Measurements from ENCODE around the gene ROR2.
A peak's percentile ranks its signal among the peaks of the same experiment; 100 is the strongest.
"Not testable (repeated sequence)": the region's sequence is repeated elsewhere in the genome, so short reads cannot be mapped to it uniquely, and the experiment has no call there.

The ROR2 gene

DNA sequence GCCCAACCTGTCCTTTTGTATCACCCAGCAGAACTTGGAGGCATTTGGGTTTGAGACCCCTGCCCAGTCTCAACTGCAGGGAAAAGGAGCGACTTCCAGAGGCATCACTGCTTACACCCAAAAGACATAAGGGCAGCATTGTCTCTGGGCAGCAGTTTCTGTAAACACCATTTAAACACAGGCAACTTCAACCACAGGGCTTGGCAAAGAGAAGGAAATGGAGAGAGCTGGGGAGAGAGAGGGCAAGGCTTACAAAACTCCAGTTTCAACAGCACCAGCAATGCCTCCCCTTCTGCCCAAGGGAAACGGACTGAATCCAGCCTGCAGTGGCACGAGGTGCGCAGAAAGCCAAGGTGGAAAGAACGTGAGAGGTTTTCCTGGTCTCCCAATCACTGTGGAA lies 147.6 kb downstream of the ROR2 start:
- FAIRE-seq (no peak), DNase-seq (ENCODE audit: low spot score) (no peak)

DNA sequence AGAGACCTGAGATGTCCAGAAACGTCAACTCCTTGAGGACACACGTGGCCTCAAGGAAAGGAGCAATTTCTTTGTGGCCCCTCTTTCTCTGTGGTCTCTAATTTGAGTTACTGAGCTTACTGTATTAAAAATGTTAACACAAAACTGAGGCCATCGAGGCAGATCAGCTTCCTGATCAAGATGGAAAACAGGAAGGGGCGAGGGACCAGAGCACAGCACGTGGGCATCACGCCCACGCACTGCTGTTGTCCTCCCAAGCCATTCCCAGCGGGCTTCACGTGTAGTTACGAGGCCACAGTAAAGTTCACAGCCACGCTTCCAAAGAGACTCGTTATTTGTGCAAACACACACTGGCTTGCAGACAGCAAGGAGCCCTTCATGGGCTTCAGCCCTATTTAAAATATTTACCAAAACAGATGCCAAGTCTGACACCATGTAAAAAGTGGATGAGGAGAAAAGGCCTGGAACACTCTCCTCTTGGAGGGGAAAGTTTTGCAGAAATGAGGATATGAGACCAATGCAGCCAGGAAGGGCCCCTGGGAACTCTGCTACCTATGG lies 149.5 kb downstream of the ROR2 start:
- DNase-seq (ENCODE audit: low spot score) (no peak), FAIRE-seq (no peak)

DNA sequence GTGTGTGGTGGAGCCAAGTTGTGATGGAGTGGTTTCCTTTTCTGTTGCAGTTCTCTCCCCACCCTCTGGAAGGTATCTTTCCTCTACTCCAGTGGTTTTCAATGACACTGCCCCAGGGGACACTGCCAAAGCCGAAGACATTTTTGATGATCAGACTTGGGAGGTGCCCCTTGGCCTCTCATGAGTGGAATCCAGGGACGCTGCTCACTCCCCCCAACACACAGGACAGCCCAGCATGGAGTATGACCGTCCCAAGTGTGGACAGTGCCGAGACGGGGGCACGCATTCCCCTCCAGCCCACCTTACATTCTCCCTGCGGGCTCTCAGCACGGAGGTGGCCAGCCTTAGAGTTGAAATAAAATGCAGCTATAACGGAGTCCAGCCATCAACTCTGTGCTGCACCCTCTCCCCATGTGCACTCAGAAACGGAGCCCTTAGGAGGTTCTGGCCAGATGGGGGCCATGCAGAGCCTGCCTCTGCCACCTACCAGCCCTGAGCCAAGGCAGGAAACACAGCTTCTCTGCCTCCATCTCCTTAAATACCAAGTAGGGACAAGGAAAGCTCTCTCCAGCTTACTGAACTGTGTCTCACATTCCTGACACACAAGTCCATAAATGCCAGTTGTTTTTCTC lies 150.8 kb downstream of the ROR2 start:
- FAIRE-seq, result no peak
- DNase-seq (ENCODE audit: low spot score), result no peak

DNA sequence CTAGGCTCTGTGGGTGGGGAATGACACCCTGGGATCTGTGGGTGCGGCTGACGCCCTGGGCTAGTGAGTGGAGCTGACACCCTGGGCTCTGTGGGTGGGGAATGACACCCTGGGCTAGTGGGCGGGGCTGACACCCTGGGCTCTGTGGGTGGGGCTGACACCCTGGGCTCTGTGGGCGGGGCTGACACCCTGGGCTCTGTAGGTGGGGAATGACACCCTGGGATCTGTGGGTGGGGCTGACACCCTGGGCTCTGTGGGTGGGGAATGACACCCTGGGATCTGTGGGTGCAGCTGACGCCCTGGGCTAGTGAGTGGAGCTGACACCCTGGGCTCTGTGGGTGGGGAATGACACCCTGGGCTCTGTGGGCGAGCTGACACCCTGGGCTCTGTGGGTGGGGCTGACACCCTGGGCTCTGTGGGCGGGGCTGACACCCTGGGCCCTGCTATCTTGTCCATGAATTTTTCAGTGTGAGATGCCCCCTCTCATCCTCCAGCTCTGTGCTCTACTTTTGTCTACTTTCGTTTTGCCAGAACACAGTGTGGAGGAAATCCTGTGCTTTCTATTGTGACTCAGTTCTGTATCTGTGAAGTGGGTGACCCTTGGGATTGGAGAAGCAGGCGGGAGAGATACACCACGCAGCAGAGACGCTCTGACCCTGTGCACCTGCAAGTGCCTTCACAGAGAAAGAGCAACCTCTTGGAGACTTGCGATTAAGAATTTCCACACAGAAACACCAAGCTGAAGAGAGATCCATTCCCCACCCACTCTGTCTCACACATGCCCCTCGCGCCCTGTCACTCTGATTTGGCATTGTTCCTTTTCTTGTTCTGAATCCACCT lies 151.5 kb downstream of the ROR2 start:
- DNase-seq (ENCODE audit: low spot score); FAIRE-seq: not testable (repeated sequence)

DNA sequence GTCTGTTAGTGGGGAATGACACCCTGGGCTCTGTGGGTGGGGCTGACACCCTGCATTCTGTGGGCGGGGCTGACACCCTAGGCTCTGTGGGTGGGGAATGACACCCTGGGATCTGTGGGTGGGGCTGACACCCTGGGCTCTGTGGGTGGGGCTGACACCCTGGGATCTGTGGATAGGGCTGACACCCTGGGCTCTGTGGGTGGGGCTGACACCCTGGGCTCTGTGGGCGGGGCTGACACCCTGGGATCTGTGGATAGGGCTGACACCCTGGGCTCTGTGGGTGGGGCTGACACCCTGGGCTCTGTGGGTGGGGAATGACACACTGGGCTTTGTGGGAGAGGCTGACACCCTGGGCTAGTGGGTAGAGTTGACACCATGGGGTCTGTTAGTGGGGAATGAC lies 152.5 kb downstream of the ROR2 start:
- FAIRE-seq; DNase-seq (ENCODE audit: low spot score): not testable (repeated sequence)

DNA sequence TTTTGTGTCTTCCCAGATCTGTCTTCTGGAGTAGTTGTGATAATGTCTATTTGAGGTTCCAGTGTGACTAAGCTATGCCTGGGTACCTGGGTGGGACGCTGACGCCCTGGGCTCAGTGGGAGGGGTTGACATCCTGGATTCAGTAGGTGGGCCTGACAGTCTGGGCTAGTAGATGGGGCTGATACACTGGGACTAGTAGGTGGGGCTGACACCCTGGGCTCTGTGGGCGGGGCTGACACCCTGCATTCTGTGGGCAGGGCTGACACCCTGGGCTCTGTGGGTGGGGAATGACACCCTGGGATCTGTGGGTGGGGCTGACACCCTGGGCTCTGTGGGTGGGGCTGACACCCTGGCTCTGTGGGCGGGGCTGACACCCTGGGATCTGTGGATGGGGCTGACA lies 153.5 kb downstream of the ROR2 start:
- DNase-seq (ENCODE audit: low spot score); FAIRE-seq: not testable (repeated sequence)

DNA sequence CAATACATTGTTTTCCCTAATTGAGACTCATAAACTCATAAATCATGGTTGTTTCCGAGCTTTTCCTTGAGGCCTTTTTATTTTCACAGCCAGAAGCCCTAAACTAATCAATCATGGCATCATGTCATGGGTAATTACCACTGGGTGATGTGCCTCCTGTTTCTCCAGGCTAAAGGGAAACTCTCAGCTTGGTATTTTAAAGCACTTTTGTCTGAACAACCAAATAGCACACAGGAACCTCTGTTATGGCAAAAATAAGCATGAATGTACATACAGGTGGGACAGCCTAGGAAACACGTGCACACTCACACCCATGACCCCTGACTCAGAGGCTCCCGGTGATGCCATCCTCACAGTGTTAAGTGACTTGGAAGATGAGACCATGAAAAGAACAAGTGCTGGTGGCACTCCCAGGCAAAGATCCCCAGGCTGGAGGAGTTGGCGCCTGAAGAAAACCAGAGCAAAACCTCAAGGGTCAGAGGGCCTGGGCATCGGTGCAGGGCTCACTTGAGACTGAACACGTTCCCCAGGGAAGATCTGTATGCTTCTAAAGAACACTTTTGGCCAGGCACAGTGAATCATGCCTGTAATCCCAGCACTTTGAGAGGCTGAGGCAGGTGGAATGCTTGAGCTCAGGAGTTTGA lies 154.3 kb downstream of the ROR2 start:
- FAIRE-seq, result peak; percentile 13
- DNase-seq (ENCODE audit: low spot score), result peak; percentile 27

DNA sequence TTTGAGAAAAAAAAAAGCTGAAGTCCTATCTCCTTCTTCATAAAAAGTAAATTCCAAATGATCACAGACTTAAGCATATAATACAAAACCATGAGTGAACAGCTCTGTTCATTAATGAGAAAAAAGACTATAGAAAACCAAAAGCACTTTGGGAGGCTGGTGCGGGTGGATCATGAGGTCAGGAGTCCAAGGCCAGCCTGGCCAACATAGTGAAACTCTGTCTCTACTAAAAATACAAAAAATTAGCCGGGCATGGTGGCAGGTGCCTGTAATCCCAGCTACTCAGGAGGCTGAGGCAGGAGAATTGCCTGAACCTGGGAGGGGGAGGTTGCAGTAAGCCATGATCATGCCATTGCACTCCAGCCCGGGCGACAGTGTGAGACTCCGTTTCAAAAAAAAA lies 156.7 kb downstream of the ROR2 start:
- DNase-seq (ENCODE audit: low spot score); FAIRE-seq: not testable (repeated sequence)

DNA sequence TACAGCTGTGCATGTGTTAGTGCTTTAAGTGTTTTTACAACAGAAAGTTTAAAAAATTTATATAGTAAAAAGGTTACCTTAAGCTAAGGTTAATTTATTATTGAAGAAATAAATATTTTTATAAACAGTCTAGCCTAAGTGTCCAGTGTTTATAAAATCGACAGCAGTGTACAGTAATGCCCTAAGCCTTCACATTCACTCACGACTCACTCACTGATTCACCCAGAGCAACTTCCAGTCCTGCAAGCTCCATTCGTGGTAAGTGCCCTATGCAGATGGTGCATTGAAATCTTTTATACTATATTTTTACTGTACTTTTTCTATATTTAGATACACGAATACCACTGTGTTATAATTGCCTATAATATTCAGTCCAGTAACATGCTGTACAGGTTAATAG lies 159.1 kb downstream of the ROR2 start:
- FAIRE-seq, result no peak
- no peak for DNase-seq (ENCODE audit: low spot score)

DNA sequence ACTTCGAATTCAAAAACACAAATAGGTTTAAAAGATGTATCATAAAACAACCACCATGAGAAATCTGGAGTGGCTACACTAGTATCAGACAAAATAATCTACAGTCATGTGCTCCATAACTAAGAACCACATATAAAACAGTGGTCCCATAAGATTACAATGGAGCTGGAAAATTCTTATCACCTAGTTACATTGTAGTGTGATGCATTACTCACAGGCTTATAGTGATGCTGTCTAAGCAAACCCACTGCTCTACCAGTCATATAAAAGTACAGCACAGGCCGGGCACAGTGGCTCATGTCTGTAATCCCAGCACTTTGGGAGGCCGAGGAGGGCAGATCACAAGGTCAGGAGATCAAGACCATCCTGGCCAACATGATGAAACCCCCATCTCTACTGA lies 160.1 kb downstream of the ROR2 start:
- DNase-seq (ENCODE audit: low spot score) (no peak), FAIRE-seq (no peak)

DNA sequence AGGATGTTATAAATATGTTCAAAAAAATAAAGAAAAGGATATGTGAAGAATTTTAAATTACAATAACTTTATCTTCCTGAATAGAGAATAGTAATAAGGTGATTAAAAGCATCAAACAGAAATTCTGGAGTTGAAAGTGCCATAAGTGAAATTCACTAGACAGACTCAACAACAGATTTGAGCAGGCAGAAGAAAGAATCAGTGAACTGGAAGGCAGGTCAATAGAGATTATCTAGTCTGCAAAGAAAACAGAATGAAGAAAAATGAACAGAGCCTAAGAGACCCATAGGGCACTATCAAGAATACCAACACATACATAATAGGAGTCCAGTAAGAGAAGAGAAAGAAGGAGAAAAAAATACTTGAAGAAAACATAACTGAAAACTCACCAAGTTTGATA lies 162.1 kb downstream of the ROR2 start:
- FAIRE-seq (no peak), DNase-seq (ENCODE audit: low spot score) (no peak)

DNA sequence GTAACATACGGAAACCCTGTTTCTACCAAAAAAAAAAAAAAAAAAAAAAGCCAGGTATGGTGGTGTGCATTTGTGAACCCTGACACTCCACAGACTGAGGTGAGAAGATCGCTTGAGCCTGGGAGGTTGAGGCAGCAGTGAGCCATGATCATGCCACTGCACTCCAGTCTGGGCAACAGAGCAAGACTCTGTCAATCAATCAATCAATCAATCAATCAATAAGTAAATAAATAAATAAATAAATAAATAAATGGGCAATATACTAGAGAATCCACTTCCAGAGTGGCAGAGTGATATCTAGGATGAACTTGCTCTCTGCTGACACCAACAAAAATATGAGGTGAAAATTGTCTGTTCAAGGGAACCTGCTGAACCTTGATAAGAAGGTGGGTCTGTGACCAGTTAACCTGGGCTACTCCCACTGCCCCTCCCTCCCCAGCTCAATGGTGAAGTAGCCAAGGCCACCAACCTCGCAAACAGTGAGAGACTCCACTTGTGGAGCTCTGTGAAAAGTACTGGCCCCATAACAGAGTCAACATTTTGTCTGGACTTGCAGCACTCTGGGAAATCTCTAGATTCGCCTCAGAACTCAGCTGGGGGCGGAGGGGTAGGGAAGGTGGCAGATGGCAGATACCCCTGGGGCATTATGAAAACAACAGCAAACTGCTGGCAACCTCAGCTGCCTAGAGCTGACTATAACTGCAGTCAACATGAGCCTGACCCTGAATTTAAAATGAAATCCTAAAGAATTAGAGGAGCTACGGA lies 163.7 kb downstream of the ROR2 start:
- FAIRE-seq (no peak), DNase-seq (ENCODE audit: low spot score) (no peak)

DNA sequence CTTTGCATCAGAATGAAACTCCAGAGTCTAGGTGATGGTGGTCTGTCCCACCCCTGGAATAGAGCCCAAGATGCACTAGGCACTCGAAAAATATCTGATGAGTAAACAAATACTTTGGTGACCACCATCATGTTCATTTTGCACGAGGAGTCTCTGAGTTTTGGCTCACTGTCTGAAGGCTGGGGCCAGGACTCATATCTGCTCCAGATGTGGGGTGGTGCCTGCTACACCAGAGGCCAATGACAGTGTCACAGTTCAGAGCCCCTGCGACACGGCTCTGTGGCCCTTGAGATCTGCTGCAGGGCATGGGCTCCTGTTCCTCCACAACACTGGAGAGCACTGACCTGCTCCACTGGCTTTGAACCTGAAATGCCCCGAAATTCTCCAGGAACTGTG lies 164.6 kb downstream of the ROR2 start:
- FAIRE-seq (no peak), DNase-seq (ENCODE audit: low spot score) (no peak)

DNA sequence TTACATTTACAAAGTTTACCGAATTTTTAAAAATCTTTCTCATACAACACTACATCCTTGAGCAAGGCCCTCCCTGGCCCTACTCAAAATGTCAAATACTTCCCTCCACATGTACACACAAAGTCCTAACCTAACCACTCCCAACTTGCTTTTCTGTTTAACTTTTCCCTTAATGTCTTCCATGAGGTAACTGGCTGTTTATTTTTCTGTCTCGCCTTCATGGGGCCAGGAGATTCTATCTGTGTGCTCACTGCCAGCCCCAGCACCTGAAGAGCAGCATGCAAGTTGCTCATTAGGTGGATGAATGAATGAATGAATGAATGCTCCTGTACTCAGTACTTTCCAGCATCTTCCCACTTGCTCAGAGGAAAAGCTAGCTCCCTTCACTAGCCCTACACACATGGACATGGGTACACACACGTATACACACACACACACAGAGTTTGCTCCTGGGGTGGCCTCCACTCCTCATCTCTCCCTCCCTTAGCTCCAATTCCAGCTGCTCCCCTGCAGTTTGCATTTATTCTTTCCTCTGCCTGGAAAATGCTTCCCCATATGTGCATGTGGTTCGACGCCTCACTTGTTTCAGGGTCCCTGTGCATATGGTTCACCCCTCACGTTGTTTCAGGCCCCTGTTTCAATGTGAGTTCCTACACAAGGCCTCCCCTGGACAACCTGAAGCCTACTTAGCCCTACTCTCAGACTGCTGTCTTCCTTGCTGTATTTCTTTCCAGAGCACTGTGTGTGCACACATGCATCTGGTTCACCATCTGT lies 165.2 kb downstream of the ROR2 start:
- FAIRE-seq (no peak), DNase-seq (ENCODE audit: low spot score) (no peak)

DNA sequence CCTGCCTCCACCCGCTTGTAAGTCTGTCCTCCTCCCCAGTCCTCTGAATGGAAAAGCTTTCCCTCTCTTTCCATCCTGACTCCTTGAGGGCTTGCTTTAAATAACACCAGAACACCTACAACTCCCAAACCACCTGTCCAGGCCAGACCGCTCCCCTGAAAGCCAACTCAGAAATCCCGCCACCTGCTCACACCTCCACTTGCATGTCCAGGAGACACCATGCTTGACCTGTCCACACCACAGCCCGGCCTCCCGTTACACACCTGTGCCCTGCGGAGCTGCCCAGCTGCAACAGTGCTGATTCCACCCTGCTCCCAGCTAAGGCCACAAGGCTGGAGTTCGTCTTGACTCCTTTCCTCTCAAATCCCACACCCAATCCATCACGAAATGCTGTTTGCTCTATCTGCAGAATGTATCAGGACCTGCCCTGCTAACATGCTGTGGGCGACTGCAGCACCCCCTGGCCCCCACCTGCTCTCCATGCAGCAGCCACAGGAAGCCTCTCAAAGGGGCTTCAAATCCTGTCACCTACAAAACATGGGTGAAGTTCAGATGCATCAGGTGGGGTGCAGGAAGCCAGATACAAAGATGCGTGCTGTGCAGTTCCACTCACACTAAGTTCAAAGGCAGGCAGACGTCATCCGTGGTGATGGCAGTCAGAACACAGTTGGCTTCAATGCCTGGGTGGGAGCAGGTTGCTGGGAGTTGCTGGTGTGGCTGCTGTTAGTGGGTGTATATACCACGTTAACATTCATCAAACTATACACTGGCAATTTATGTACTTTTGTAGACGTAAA lies 166.0 kb downstream of the ROR2 start:
- DNase-seq (ENCODE audit: low spot score) (no peak), FAIRE-seq (no peak)

DNA sequence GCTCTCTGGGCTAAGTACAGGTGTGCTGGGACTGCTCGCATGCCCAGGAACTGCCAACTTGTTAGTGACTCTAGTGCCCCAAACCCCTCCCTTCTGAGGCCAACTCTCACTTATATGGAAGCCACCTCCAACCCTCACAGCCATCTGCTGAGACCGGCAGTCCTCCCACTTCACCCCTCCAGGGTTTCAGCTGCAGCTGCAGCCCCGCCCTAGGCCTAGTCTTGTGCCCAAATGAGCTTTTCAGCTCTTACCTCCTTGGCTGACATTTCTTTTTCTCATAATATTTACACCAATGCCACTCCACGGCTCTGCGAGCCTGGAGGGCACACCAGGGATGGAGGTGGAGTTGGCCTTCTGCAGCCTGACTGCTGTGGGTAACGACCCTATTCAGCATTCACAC lies 166.6 kb downstream of the ROR2 start:
- no peak for FAIRE-seq
- no peak for DNase-seq (ENCODE audit: low spot score)

DNA sequence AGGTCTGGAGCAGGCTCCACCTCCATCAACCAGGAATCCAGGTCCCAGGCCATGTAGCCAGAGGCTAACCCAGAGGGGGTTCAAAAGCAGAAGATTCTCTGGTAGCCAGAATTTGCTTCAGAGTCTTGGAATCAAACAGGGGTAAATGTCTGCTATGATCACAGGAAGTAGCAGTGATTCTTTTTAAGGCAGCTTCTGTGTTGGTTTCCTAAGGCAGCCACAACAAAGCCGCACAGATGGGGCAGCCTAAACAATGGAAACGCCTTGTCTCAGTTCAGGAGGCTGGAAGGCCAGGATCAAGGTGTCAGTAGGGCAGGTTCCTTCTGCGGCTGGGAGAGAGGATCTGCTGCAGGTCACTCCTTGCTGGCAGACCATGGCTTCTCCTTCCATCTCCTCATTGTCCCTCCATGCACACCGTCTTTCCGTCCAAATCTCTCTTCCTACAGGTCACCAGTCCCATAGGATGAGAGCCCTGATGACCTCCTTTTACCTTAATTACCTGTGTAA lies 167.3 kb downstream of the ROR2 start:
- FAIRE-seq (no peak), DNase-seq (ENCODE audit: low spot score) (no peak)

DNA sequence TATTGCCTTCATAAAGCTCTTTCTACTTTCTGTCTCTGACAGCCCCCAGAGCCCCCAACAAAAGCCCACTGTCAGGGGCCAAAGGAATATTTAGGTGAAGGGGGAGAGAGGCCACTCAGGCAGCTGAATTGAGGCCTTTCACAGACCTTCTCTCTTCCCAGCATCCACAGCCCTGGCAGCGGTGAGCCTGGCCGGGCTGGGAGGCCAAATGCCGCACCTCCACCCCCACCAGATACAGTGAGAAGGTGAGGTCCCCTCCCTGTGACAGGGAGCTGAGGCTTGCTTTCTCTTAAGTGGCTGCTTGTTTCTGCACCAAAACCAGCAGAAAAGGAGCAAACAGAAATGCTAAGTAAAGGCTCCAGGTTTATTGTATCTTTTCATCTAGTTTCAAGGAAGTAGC lies 168.1 kb downstream of the ROR2 start:
- no peak for FAIRE-seq
- DNase-seq (ENCODE audit: low spot score), result no peak

DNA sequence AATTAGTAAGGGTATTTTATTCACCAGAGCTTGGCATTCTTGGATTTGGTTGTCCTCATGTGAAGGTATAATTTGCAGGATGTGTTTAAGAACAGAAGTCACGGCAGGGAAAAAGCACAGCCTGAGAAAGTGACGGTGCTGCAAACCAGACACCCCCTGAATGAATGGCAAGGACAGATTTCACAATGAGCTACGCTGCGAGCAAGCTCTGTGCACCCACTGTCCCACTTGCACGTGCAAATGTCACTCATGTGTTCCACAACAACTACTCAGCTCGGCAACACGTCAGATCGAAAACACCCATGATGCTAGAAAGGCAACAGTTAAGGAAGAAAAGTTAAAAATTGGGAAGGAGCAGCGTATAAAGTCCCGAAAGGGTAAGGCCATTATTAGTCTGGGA lies 168.9 kb downstream of the ROR2 start:
- DNase-seq (ENCODE audit: low spot score), result no peak
- no peak for FAIRE-seq

DNA sequence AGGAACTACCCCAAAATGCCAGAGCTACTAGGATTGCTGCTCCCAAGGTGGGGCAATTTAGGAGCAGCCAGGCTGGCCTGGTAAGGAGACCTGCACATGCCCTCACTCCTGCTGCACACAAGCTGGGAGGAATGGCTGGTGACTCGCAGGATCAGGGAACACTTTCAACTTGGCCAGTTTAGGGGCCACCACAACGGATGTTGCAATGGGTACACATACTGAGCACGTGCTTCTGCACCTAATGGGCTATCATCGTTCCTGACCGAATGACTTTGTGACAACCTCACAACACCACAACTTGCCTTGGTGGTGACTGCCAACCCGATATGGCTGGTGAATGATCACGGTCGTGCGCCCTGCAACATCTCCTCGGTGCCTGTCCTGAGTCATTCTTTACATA lies 172.0 kb downstream of the ROR2 start:
- DNase-seq (ENCODE audit: low spot score) (no peak), FAIRE-seq (no peak)
